Vein endothelial cell (primary cell): ENCODE measurements around the gene OR6Q1. TPM values are rescaled to one million over a fixed set of nuclear protein-coding genes. Genes with fewer than 3 reads are reported as not detected.

Source experiments
- small RNA-seq: library from RNA; depleted of rRNA; stranded (forward); fragments of <200 nt; gene quantifications from one replicate; pipeline ENCODE3, GENCODE V24; 2012
- total RNA-seq: library from RNA; depleted of rRNA; stranded (reverse); fragments of >200 nt; gene quantifications from 2 replicates; pipeline ENCODE4 v1.2.3, GENCODE V29; 2012

Gene OR6Q1, protein sequence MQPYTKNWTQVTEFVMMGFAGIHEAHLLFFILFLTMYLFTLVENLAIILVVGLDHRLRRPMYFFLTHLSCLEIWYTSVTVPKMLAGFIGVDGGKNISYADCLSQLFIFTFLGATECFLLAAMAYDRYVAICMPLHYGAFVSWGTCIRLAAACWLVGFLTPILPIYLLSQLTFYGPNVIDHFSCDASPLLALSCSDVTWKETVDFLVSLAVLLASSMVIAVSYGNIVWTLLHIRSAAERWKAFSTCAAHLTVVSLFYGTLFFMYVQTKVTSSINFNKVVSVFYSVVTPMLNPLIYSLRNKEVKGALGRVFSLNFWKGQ
- total RNA-seq = not detected in 2 replicates

DNA sequence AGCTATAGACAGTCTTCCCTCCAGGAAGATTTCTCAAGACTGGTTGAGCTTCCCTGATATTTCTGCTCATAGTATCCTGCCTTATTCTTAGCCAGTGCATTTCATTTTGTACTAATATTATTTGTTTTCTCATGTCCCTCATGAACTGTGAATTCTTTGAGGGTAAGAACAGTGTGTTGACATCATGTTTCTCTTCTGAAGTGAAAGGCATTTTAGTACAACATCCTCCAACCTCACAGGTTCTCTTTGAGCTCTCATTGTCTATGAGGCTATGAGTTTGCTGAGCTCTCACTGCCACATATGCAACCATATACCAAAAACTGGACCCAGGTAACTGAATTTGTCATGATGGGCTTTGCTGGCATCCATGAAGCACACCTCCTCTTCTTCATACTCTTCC, at the start of gene OR6Q1:
Gene OR6Q1, plus strand, starts transcription at position 301 of the 400 bp plus-strand sequence. Its CDS starts 0 bp downstream, at position 301.

DNA sequence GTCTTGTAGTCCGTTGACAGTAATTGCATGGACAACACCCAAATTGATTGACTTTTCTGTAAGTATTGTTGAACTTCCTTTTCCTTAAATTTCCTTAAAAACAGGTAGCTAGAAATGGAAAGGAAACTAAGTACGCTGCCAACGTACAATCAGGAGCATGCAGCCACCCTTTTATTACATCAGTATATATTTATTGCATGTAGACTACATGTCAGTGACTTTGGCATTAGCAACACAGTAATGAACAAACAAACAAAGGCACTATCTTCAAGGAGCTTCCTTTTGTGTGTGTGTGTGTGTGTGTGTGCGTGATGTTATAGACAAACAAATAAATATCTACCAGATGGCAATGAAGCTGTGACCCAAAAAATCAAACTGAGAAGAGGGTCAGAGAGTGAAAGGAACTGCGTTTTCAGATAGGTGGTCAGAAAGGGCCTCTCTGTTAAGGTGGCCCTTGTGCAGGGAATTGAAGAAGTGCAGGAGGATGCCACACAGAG, 7.3 kb upstream of the OR6Q1 start, which contains the start of gene OR9Q1:
Gene OR9Q1, plus strand, starts transcription at position 447 of the 497 bp plus-strand sequence. CDS start 155,564 bp downstream, outside the sequence.

Small RNAs within 50 kb of the gene (small RNA-seq; reads per million reads assigned to genes)
- not detected for gene RNU6-899P

Other genes starting within 250 kb of the OR6Q1 start
- not detected in 2 replicates for gene OR9Q1, start 7.1 kb upstream of the OR6Q1 start, total RNA-seq
- not detected in 2 replicates for gene OR9I1, start 94.6 kb downstream of the OR6Q1 start, total RNA-seq
- gene OR9Q2, start 158.1 kb downstream of the OR6Q1 start, total RNA-seq = not detected in 2 replicates
- gene OR1S2, start 173.2 kb downstream of the OR6Q1 start, total RNA-seq = not detected in 2 replicates
- not detected in 2 replicates for gene OR1S1, start 181.8 kb downstream of the OR6Q1 start, total RNA-seq
- gene OR10Q1, start 198.0 kb downstream of the OR6Q1 start, total RNA-seq = not detected in 2 replicates
- not detected in 2 replicates for gene OR10W1, start 237.3 kb downstream of the OR6Q1 start, total RNA-seq